Left ventricle myocardium inferior (tissue), 1 donor: ENCODE results near the gene RBCK1. TPM values are rescaled to one million over a fixed set of nuclear protein-coding genes. Genes with fewer than 3 reads are reported as not detected.
A peak's percentile ranks its signal among the peaks of the same experiment; 100 is the strongest.

ENCODE experiments used
- DNase-seq: peaks from one replicate; pipeline ENCODE4 v3.0.0-alpha.2; 2020
- H3K27ac ChIP-seq: fragments of 200-600 bp; replicated peaks from 2 replicates; pipeline ENCODE4 v1.8.0; 2021
- H3K27me3 ChIP-seq: fragments of 200-600 bp; 2 replicates; pipeline ENCODE4 v1.8.0; 2021; ENCODE audit warnings: low read depth
- H3K36me3 ChIP-seq: fragments of 200-600 bp; 2 replicates; pipeline ENCODE4 v1.8.0; 2021
- H3K4me1 ChIP-seq: fragments of 200-600 bp; 2 replicates; pipeline ENCODE4 v1.8.0; 2021
- H3K4me3 ChIP-seq: fragments of 200-600 bp; 2 replicates; pipeline ENCODE4 v1.8.0; 2021; ENCODE audit warnings: mild to moderate bottlenecking, moderate library complexity
- H3K9me3 ChIP-seq: fragments of 200-600 bp; replicated peaks from 2 replicates; pipeline ENCODE4 v1.8.0; 2021
- intact Hi-C: fragments of 100-400 bp; cut with micrococcal nuclease; formaldehyde crosslinking; loops from one replicate; pipeline ENCODE4 v1.11.0; 2022
- total RNA-seq: library from RNA; stranded (reverse); fragmentation: NEBNext Ultra II Directional; extraction: Animal tissue kit (Norgen Biotek cat#: 25700); gene quantifications from one replicate; pipeline ENCODE4 v1.2.1, GENCODE V29; 2021
- TF ChIP-seq, protein P1 (sequence below): fragments of 200-600 bp; IDR thresholded peaks from 2 replicates; pipeline ENCODE4 v1.8.0; 2021; ENCODE audit warnings: antibody characterized with exemption, mild to moderate bottlenecking, borderline replicate concordance
- donor health status: DM: no; HTN: yes; CAD: no; lungs with severe emphysema.

Gene RBCK1
- total RNA-seq, 1 donor from 2014 or later = 49.7 TPM

DNA sequence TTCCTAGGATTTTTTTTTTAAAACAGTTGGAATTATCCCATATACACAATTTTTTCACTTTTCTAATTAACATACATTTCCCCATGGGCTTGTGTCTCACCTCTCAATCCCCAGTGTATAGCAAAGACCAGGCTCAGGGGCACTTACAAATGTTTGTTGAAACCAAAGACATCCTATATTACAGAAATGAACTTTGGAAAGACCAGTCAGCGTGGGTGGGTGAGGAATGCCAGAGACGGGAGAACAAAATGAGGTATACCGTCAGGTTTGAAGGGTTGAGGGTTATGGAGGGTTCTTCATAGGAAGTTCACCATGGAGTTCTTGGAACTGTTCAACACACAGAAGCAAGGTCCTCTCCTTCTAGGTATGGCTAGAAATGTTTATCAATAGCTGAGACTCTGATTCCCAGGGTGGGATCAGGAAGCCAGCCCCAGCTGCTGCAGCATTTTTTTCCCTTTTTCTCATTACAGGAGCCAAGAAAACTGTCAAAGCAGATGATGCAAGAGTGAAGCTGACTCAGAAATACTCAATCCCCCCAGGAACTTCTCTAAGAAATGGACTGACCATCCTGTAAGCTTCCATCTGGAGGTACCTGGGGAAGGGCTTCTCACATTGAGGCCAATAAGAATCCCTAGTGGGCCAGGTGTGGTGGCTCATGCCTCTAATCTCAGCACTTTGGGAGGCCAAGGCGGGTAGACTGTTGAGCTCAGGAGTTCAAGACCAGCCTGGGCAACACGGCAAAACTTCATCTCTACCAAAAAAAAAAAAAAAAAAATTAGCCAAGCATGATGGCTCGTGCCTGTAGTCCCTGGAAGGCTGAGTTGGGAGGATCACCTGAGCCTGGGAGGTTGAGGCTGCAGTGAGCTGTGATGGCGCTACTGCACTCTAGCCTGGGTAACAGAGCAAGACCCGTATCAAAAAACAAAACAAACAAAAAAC is 70.2 kb downstream of the RBCK1 start:
- intact Hi-C loops = loop anchor here (5.0 kb wide), 1 partner anchor 121 kb away; no protein-coding TSS in a partner anchor
- no peaks in the 10 kb centered on the region for H3K27me3 ChIP-seq
- H3K4me3 ChIP-seq = no peak overlapping the region
- H3K9me3 ChIP-seq = no peaks in the 10 kb centered on the region
- no peak overlapping the region for H3K27ac ChIP-seq
- peaks cover 6% of the 10 kb centered on the region for H3K4me1 ChIP-seq
- TF ChIP-seq, protein P1, sequence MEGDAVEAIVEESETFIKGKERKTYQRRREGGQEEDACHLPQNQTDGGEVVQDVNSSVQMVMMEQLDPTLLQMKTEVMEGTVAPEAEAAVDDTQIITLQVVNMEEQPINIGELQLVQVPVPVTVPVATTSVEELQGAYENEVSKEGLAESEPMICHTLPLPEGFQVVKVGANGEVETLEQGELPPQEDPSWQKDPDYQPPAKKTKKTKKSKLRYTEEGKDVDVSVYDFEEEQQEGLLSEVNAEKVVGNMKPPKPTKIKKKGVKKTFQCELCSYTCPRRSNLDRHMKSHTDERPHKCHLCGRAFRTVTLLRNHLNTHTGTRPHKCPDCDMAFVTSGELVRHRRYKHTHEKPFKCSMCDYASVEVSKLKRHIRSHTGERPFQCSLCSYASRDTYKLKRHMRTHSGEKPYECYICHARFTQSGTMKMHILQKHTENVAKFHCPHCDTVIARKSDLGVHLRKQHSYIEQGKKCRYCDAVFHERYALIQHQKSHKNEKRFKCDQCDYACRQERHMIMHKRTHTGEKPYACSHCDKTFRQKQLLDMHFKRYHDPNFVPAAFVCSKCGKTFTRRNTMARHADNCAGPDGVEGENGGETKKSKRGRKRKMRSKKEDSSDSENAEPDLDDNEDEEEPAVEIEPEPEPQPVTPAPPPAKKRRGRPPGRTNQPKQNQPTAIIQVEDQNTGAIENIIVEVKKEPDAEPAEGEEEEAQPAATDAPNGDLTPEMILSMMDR = no peak
- H3K36me3 ChIP-seq = peaks cover 33% of the 10 kb centered on the region
- no peak for DNase-seq

DNA sequence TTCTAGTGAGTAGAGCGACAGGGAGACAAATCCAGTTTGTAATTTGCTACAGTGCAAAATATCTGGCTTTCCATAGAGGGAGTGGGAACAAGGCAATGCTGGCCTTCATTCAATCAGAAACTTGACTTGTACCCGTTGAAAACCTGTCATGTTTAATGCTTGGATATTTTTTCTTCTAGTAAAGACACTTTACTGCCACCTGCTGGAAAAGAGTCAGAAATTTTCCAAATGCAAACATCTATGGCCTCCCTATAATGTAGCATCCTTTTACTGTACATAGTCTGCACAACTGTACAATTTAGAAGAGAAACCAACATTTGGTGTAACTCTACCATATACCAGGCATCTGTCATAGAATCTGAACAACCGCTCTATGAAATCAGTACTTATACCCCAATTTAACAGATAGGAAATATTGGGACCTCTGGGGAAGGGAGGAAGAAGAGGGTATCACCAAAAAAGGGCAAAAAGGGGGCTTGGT is 70.9 kb downstream of the RBCK1 start:
- H3K9me3 ChIP-seq = no peaks in the 10 kb centered on the region
- H3K36me3 ChIP-seq = peaks cover 38% of the 10 kb centered on the region
- peaks cover 14% of the 10 kb centered on the region for H3K4me1 ChIP-seq
- TF ChIP-seq, protein P1 = peak; percentile 71
- no peaks in the 10 kb centered on the region for H3K27me3 ChIP-seq
- H3K4me3 ChIP-seq = no peak overlapping the region
- DNase-seq = no peak
- no peak overlapping the region for H3K27ac ChIP-seq
- intact Hi-C loops = loop anchor here (5.0 kb wide), 1 partner anchor 122 kb away; no protein-coding TSS in a partner anchor

DNA sequence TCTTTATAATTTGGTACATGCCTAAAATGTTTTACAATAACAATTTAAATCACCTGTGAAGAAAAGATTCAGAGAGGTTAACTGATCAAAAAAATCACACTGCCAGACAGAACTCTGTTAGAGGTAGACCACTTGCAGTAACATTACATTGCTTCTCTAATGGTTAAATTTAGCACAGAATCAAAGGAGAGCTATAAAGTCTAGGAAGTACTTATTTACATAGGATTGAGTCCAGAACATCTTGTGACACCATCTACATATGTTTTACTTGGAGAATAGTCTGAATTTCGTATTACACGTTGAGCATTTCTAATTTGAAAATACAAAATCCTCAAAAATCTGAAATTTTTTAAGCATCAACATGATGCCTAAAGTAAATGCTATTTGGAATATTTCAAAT is 71.4 kb downstream of the RBCK1 start:
- DNase-seq = no peak
- Histone ChIP-seq H3K9me3 (no peaks in the 10 kb centered on the region), H3K27ac (no peak overlapping the region), H3K4me1 (peaks cover 18% of the 10 kb centered on the region), H3K36me3 (peaks cover 42% of the 10 kb centered on the region), H3K27me3 (no peaks in the 10 kb centered on the region), H3K4me3 (no peak overlapping the region)
- intact Hi-C loops = loop anchor here (5.0 kb wide), 1 partner anchor 122 kb away; no protein-coding TSS in a partner anchor
- TF ChIP-seq, protein P1 = no peak

GRCh38 chr20:480044-480443 is 71.9 kb downstream of the RBCK1 start:
- Histone ChIP-seq H3K4me1 (peaks cover 18% of the 10 kb centered on the region), H3K36me3 (peaks cover 43% of the 10 kb centered on the region), H3K27me3 (no peaks in the 10 kb centered on the region), H3K9me3 (no peaks in the 10 kb centered on the region), H3K27ac (no peak overlapping the region), H3K4me3 (no peak overlapping the region)
- no peak for DNase-seq
- intact Hi-C loops = no loop called here
- TF ChIP-seq, protein P1 = no peak

- TF ChIP-seq, protein P1 = no peak
- H3K27me3 ChIP-seq = no peaks in the 10 kb centered on the region
- DNase-seq = no peak
- peaks cover 18% of the 10 kb centered on the region for H3K4me1 ChIP-seq
- H3K9me3 ChIP-seq = no peaks in the 10 kb centered on the region
- peaks cover 54% of the 10 kb centered on the region for H3K36me3 ChIP-seq
- no peak overlapping the region for H3K4me3 ChIP-seq
- no peak overlapping the region for H3K27ac ChIP-seq
- intact Hi-C loops = no loop called here
Measured at GRCh38 chr20:481167-481566, 73.1 kb downstream of the RBCK1 start.

Other genes with a start within 250 kb of the RBCK1 start
- not detected for gene DEFB128, start 218.6 kb upstream of the RBCK1 start, total RNA-seq
- gene DEFB129, start 181.0 kb upstream of the RBCK1 start, total RNA-seq = not detected
- gene DEFB132, start 150.6 kb upstream of the RBCK1 start, total RNA-seq = not detected
- 6.6 TPM for gene C20orf96, start 117.5 kb upstream of the RBCK1 start, total RNA-seq
- 11.8 TPM for gene ZCCHC3, start 110.7 kb upstream of the RBCK1 start, total RNA-seq
- 12.3 TPM for gene SOX12, start 82.7 kb upstream of the RBCK1 start, total RNA-seq
- gene NRSN2, start 61.2 kb upstream of the RBCK1 start, total RNA-seq = 17.5 TPM
- 0.69 TPM for gene TRIB3, start 27.5 kb upstream of the RBCK1 start, total RNA-seq
- gene TBC1D20, start 54.2 kb downstream of the RBCK1 start, total RNA-seq = 23.0 TPM
- gene CSNK2A1, start 135.5 kb downstream of the RBCK1 start, total RNA-seq = 122 TPM
- gene TCF15, start 202.0 kb downstream of the RBCK1 start, total RNA-seq = 11.1 TPM
- gene SRXN1, start 244.9 kb downstream of the RBCK1 start, total RNA-seq = 55.3 TPM